A549 (cell line): Measurements from ENCODE around the gene NAPEPLD.

Experiments used
- MAX ChIP-seq: IDR thresholded peaks from 2 replicates; pipeline ENCODE4 v1.6.1; 2012
- NFE2L2 ChIP-seq: fragments of 150-350 bp; conservative IDR thresholded peaks from 2 replicates; pipeline ENCODE4 v1.6.1; 2014; ENCODE audit warnings: low read length
- POLR2AphosphoS2 ChIP-seq: conservative IDR thresholded peaks from 2 replicates; pipeline ENCODE4 v1.6.1; 2012; ENCODE audit warnings: low read length, improper control_type of control experiment, inconsistent platforms
- REST ChIP-seq: fragments of 200-600 bp; sonication (generic); IDR thresholded peaks from 2 replicates; pipeline ENCODE4 v1.6.1; 2016; ENCODE audit warnings: antibody characterized with exemption, mild to moderate bottlenecking, moderate library complexity

- no peak for TF ChIP-seq REST
- TF ChIP-seq NFE2L2, result no peak
- TF ChIP-seq POLR2AphosphoS2, result no peak
- no peak for TF ChIP-seq MAX
Measured at GRCh38 chr7:103143868-103144267, 5.0 kb downstream of the NAPEPLD start.
